GM12878 (cell line): ENCODE results near the gene SLC5A11. TPM values are rescaled to one million over a fixed set of nuclear protein-coding genes. Genes with fewer than 3 reads are reported as not detected.

Source experiments
- ATAC-seq: fragments of 200-7000 bp; cut with Tn5 transposase; 3 replicates; pipeline ENCODE4 v1.9.1; 2020; ENCODE audit warnings: mild to moderate bottlenecking, moderate library complexity
- BruUV-seq: library from RNA; stranded (reverse); fragments of 400-500 nt; replicated peaks from 2 replicates; lab custom pipeline; 2021; lab: Mats Ljungman, UMichigan
- CTCF ChIA-PET: fragments of 300-600 bp; sonication (Branson Sonifier 250); formaldehyde crosslinking; extraction: SDS; loops from one replicate; lab custom pipeline; 2021; ENCODE audit warnings: inconsistent platforms; lab: Yijun Ruan, JAX
- POLR2A ChIA-PET: fragments of 350-600 bp; formaldehyde crosslinking; extraction: SDS; loops from one replicate; lab custom pipeline; 2021; ENCODE audit warnings: inconsistent platforms; lab: Charles Lee
- RAD21 ChIA-PET: fragments of 300-600 bp; sonication (Branson Sonifier 250); formaldehyde crosslinking; loops from one replicate; lab custom pipeline; 2023; ENCODE audit warnings: antibody characterized with exemption; ENCODE audit not compliant: unreplicated experiment; lab: Charles Lee
- SMC1A ChIA-PET: fragments of 300-600 bp; sonication (Branson Sonifier 250); formaldehyde crosslinking; loops from one replicate; lab custom pipeline; 2023; ENCODE audit not compliant: unreplicated experiment, uncharacterized antibody; lab: Charles Lee
- DNase-seq: peaks from one replicate; pipeline ENCODE4 v3.0.0-alpha.2; 2011; ENCODE audit warnings: low read depth, low spot score
- FAIRE-seq: peaks from 3 replicates; lab custom pipeline; 2011; peaks lifted over from hg19 to GRCh38; lab: Jason Lieb, UNC
- H2AFZ ChIP-seq: 2 replicates; pipeline ENCODE4 v1.6.0; 2011; ENCODE audit warnings: low read depth, low read length, control low read depth; ENCODE audit not compliant: control insufficient read depth
- H3K27ac ChIP-seq: 2 replicates; pipeline ENCODE4 v1.5.1; 2011; ENCODE audit warnings: control low read depth; ENCODE audit not compliant: control insufficient read depth, insufficient read depth
- H3K27me3 ChIP-seq, 2 experiments: replicated peaks in 1 of 2; 2 replicates each; pipeline versions ENCODE4 v1.6.0 to v1.6.1; 2011; ENCODE audit warnings: low read length in 1 of 2; ENCODE audit not compliant: control insufficient read depth in 2 of 2, insufficient read depth in 2 of 2
- H3K36me3 ChIP-seq, 2 experiments: 2 replicates each; pipeline ENCODE4 v1.5.1; 2011; ENCODE audit warnings: low read length in 1 of 2; ENCODE audit not compliant: control insufficient read depth in 2 of 2, insufficient read depth in 2 of 2
- H3K4me1 ChIP-seq: 2 replicates; pipeline ENCODE4 v1.6.1; 2011; ENCODE audit warnings: mild to moderate bottlenecking, low read length, moderate library complexity, mixed read lengths; ENCODE audit not compliant: control insufficient read depth, insufficient read depth
- H3K4me2 ChIP-seq: 2 replicates; pipeline ENCODE4 v1.6.0; 2011; ENCODE audit warnings: control low read depth; ENCODE audit not compliant: control insufficient read depth, insufficient read depth
- H3K4me3 ChIP-seq: fragments of 200-600 bp; sonication (generic); 2 replicates; pipeline ENCODE4 v1.5.1; 2016
- H3K79me2 ChIP-seq: 2 replicates; pipeline ENCODE4 v1.6.0; 2011; ENCODE audit warnings: low read length; ENCODE audit not compliant: control insufficient read depth, insufficient read depth
- H3K9ac ChIP-seq: 2 replicates; pipeline ENCODE4 v1.8.0; 2011; ENCODE audit warnings: low read length, control low read depth, mixed read lengths; ENCODE audit not compliant: control insufficient read depth, insufficient read depth
- H3K9me3 ChIP-seq: replicated peaks from 3 replicates; pipeline ENCODE4 v1.5.1; 2011; ENCODE audit warnings: mild to moderate bottlenecking, low read length; ENCODE audit not compliant: control insufficient read depth, insufficient read depth
- H4K20me1 ChIP-seq: 2 replicates; pipeline ENCODE4 v1.6.0; 2011; ENCODE audit not compliant: control insufficient read depth, insufficient read depth
- CREB1 ChIP-seq: IDR thresholded peaks from 2 replicates; pipeline ENCODE4 v1.6.1; 2012; ENCODE audit warnings: low read depth, mild to moderate bottlenecking, inconsistent platforms
- CTCF ChIP-seq, 3 experiments: IDR thresholded peaks in 2 of 3; conservative IDR thresholded peaks in 1 of 3; 2 replicates each; pipeline ENCODE4 v1.5.1; 2011; ENCODE audit warnings: low read depth in 3 of 3, low read length in 3 of 3, mild to moderate bottlenecking in 3 of 3, control low read depth in 2 of 3, moderate library complexity in 2 of 3, inconsistent platforms in 1 of 3, mixed read lengths in 1 of 3; ENCODE audit not compliant: control insufficient read depth in 2 of 3, insufficient read depth in 1 of 3; ENCODE audit errors: extremely low read depth in 1 of 3
- JUND ChIP-seq: IDR thresholded peaks from 2 replicates; pipeline ENCODE4 v1.6.1; 2012; ENCODE audit warnings: low read depth, mild to moderate bottlenecking, low read length, improper control_type of control experiment, moderate library complexity
- MXI1 ChIP-seq: fragments of 150-350 bp; IDR thresholded peaks from 2 replicates; pipeline ENCODE4 v1.6.1; 2011; ENCODE audit warnings: low read depth, mild to moderate bottlenecking, inconsistent platforms, low read length, improper control_type of control experiment
- NR2C2 ChIP-seq: IDR thresholded peaks from 2 replicates; pipeline ENCODE4 v1.6.1; 2011; ENCODE audit warnings: borderline replicate concordance, low read depth; ENCODE audit not compliant: control insufficient read depth, insufficient read length
- RAD21 ChIP-seq: IDR thresholded peaks from 2 replicates; pipeline ENCODE4 v1.6.1; 2011; ENCODE audit warnings: mild to moderate bottlenecking, low read depth, low read length, moderate library complexity; ENCODE audit not compliant: insufficient read depth
- WGBS: methylation state at CpG from one replicate; pipeline ENCODE4 v1.1.6; 2016; ENCODE audit warnings: low lambda C conversion rate; ENCODE audit not compliant: insufficient replicate concordance, insufficient coverage; ENCODE audit errors: missing lambda C conversion rate; 5-methylcytosine and 5-hydroxymethylcytosine counted together
- in situ Hi-C: fragments of 300-500 bp; cut with MboI; formaldehyde crosslinking; loops from 9 replicates; pipeline ENCODE4 v1.14.3; 2018; ENCODE audit warnings: mixed read lengths
- intact Hi-C: fragments of 100-400 bp; cut with micrococcal nuclease; formaldehyde crosslinking; loops from one replicate; pipeline ENCODE4 v1.14.2; 2022; ENCODE audit not compliant: unreplicated experiment
- polyA plus RNA-seq, 11 experiments: library from polyadenylated mRNA; depleted of rRNA in 4 of 11; unstranded in 6 of 11; stranded (reverse) in 5 of 11; fragments of >200 nt; fragmentation: Nextera tagmentation in 4 of 11; fragmentation: Illumina TruSeq in 1 of 11; extraction: Ambion mirVana in 4 of 11; extraction: Trizol in 1 of 11; gene quantifications; 1 replicate in 1 of 11; 2 replicates in 10 of 11; pipeline versions ENCODE4 v1.2.1 to v1.2.3, GENCODE V29; 2011 to 2016; ENCODE audit warnings: inconsistent platforms in 2 of 11, missing spikeins in 2 of 11, low read depth in 1 of 11
- total RNA-seq, 4 experiments: library from RNA; depleted of rRNA in 3 of 4; stranded (reverse); fragments of >200 nt in 3 of 4; fragmentation: Illumina TruSeq in 1 of 4; extraction: Trizol in 1 of 4; gene quantifications; 2 replicates each; pipeline versions ENCODE4 v1.2.1 to v1.2.3, GENCODE V29; 2013 to 2021

SLC5A11 gene
- total and polyA plus RNA-seq, 10 of the 15 experiments (the other 5 are each of a cell fraction or from before 2014, with no cell fraction given), result 0.10 TPM; not detected in 9

DNA sequence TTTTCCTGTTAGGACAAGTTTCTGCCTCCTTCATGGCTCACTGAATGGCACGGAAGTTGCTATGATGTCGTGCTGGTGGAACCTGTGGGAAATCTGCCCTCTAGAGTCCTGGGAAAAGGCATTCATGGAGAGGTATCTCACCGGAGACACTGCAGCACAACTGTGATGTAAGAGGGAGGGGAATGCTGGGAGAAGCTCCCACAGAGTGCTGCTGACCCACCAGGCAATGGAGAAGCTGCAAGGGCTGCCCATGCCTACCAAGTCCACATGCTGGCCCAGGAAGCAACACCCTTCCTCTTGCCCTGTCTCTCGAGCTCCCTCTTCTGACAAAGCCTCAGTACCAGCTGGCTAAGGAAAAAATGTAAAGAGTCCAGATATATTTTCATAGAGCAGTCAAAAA lies 45.2 kb upstream of the SLC5A11 start:
- CTCF ChIA-PET, result interaction anchor here (0.6 to 1.1 kb wide), 2 partner anchors 122 to 240 kb away, joined by 4 to 5 read pairs; no protein-coding TSS in a partner anchor
- in situ Hi-C loops, result no loop called here
- DNase-seq, result no peak
- SMC1A ChIA-PET, result interaction anchor here (0.9 to 1.8 kb wide), 5 partner anchors 11 to 285 kb away, joined by 3 to 8 read pairs (median 3); no protein-coding TSS in a partner anchor
- Histone ChIP-seq H3K27me3 (no peaks in the 10 kb centered on the region), H2AFZ (no peak overlapping the region), H4K20me1 (no peaks in the 10 kb centered on the region), H3K36me3 (peaks cover 15 to 42% of the 10 kb centered on the region in 2 experiments), H3K27ac (no peak overlapping the region), H3K4me3 (no peak overlapping the region), H3K79me2 (no peaks in the 10 kb centered on the region), H3K9me3 (no peaks in the 10 kb centered on the region), H3K4me2 (no peak overlapping the region), H3K9ac (no peak overlapping the region), H3K4me1 (no peaks in the 10 kb centered on the region)
- intact Hi-C loops, result no loop called here
- WGBS, result 75% methylated on average over 4 of the region's 4 CpGs
- RAD21 ChIA-PET, result no interaction called here
- POLR2A ChIA-PET, result no interaction called here
- FAIRE-seq, result no peak
- TF ChIP-seq MXI1 (no peak), CREB1 (no peak), NR2C2 (no peak), JUND (no peak), CTCF (IDR thresholded peaks at IDR 0.05 in 2 of 3, conservative IDR thresholded peaks at IDR 0.05 in 1 of 3; ENCODE audit: control insufficient read depth in 2 of 3, extremely low read depth in 1 of 3, insufficient read depth in 1 of 3, low read depth in 3 of 3, low read length in 3 of 3) (peak in 1 of 3 experiments; percentile 29; a peak in 1 of 6 replicates), RAD21 (peak; percentile 22; the same call in 1 of the 2 replicates)
- ATAC-seq, result no peak
- BruUV-seq, result no TSS peak
